Stromal cell of bone marrow (primary cell): ENCODE results near the gene CD300C.
"Not testable (repeated sequence)": the region's sequence is repeated elsewhere in the genome, so short reads cannot be mapped to it uniquely, and the experiment has no call there.

Experiments used
- DNase-seq: peaks from one replicate; pipeline ENCODE4 v3.0.0-alpha.2; 2012; ENCODE audit warnings: low read depth

The CD300C gene

GRCh38 chr17:74531231-74531761, 14.6 kb downstream of the CD300C start, which contains the start of gene CD300LB:
Gene CD300LB (minus strand): TSS chr17:74531475. CDS start chr17:74531350, 125 bp downstream.
- no peak for DNase-seq

GRCh38 chr17:74530831-74531150, 15.1 kb downstream of the CD300C start:
- no peak for DNase-seq

- no peak for DNase-seq
These were observed 16.7 kb downstream of the CD300C start for GRCh38 chr17:74529243-74529642.

GRCh38 chr17:74528491-74529199, 17.3 kb downstream of the CD300C start:
- no peak for DNase-seq

- no peak for DNase-seq
These were observed 18.2 kb downstream of the CD300C start for GRCh38 chr17:74527756-74528155.

- no peak for DNase-seq
These were observed 18.8 kb downstream of the CD300C start for GRCh38 chr17:74527081-74527480.

- no peak for DNase-seq
These were observed 19.2 kb downstream of the CD300C start for GRCh38 chr17:74526681-74527080.

- DNase-seq: no peak
These were observed 20.1 kb downstream of the CD300C start for GRCh38 chr17:74525781-74526288.

- no peak for DNase-seq
These were observed 20.5 kb downstream of the CD300C start for GRCh38 chr17:74525465-74525725.

- DNase-seq: no peak
These were observed 21.1 kb downstream of the CD300C start for GRCh38 chr17:74524653-74525464.

- no peak for DNase-seq
These were observed 22.6 kb downstream of the CD300C start for GRCh38 chr17:74523308-74523707.

- no peak for DNase-seq
These were observed 23.4 kb downstream of the CD300C start for GRCh38 chr17:74522381-74523105.

GRCh38 chr17:74521701-74522201, 24.2 kb downstream of the CD300C start:
- no peak for DNase-seq

GRCh38 chr17:74520790-74521480, 25.0 kb downstream of the CD300C start:
- DNase-seq: peak; percentile 48

- no peak for DNase-seq
These were observed 25.9 kb downstream of the CD300C start for GRCh38 chr17:74520016-74520434.

- not testable (repeated sequence) for DNase-seq
These were observed 27.4 kb downstream of the CD300C start for GRCh38 chr17:74518413-74518981.

GRCh38 chr17:74516561-74517328, 29.2 kb downstream of the CD300C start:
- DNase-seq: no peak

- no peak for DNase-seq
These were observed 30.0 kb downstream of the CD300C start for GRCh38 chr17:74515941-74516340.

- DNase-seq: no peak
These were observed 31.1 kb downstream of the CD300C start for GRCh38 chr17:74514632-74515334.
